Measurements from ENCODE around the gene CHCHD5.

DNA sequence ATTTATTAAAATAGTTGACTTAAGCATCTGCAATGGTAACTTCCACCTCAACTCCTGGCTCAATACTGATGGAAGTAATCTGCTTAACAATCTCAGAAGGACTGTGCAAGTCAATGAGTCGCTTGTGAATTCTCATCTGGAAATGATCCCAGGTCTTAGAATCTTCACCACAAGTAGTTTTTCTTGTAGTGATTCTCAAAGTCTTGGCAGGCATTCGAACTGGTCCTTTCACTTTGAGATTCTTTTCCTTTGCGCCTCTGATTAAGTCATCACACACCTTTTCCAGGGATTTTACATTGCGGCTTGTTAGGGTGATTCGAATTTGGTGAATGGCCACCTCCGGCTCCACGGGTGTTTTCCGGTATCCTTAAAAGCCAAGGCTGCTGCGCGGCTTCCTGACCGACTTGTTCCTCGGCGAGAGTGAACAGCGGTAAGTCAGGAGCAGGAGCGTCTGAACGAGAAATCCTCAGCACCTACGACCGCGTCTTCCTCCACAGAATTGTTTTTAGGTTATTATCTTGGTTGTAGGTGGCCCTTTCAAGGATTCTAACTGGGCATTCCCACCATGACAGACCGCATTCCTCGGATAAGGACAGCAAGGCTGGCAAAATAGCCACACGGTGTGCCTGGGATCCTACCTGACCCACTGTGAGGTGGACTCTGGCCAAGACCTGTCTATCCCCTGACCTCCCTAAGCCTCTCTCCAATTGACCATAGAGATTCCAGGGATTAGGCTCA is 37.5 kb downstream of the CHCHD5 start:
- TF ChIP-seq EZH2phosphoT487 (IDR thresholded peaks at IDR 0.05; ENCODE audit: low read length), result no peak
- TF ChIP-seq, protein P1, sequence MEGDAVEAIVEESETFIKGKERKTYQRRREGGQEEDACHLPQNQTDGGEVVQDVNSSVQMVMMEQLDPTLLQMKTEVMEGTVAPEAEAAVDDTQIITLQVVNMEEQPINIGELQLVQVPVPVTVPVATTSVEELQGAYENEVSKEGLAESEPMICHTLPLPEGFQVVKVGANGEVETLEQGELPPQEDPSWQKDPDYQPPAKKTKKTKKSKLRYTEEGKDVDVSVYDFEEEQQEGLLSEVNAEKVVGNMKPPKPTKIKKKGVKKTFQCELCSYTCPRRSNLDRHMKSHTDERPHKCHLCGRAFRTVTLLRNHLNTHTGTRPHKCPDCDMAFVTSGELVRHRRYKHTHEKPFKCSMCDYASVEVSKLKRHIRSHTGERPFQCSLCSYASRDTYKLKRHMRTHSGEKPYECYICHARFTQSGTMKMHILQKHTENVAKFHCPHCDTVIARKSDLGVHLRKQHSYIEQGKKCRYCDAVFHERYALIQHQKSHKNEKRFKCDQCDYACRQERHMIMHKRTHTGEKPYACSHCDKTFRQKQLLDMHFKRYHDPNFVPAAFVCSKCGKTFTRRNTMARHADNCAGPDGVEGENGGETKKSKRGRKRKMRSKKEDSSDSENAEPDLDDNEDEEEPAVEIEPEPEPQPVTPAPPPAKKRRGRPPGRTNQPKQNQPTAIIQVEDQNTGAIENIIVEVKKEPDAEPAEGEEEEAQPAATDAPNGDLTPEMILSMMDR (IDR thresholded peaks at IDR 0.05; ENCODE audit: low read length), result no peak
